GM21423 (cell line): ENCODE results near the gene IQUB.
"Not testable (repeated sequence)": the region's sequence is repeated elsewhere in the genome, so short reads cannot be mapped to it uniquely, and the experiment has no call there.

ENCODE experiments used
- ATAC-seq: cut with Tn5 transposase; IDR thresholded peaks from one replicate; pipeline ENCODE4 v1.9.1; 2021; ENCODE audit warnings: mild to moderate bottlenecking, moderate library complexity; ENCODE audit not compliant: unreplicated experiment

Gene IQUB

DNA sequence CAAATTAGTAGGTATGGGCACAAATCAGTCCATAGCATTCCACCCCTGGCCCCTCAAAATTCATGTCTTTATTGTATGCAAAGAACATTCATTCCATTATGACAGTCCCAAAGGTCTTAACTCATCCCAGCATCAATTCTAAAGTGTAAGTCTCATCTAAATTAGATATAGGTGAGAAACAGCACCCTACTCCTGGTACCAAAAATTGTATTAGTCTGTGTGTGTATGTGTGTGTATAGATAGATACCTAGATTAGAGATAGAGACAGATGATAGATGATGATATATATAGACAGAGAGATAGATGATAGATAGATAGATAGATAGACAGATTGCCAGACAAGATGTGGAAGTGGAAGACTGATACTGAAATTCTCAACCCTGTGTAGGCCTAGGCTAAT, 109.9 kb downstream of the IQUB start:
- ATAC-seq, result no peak

DNA sequence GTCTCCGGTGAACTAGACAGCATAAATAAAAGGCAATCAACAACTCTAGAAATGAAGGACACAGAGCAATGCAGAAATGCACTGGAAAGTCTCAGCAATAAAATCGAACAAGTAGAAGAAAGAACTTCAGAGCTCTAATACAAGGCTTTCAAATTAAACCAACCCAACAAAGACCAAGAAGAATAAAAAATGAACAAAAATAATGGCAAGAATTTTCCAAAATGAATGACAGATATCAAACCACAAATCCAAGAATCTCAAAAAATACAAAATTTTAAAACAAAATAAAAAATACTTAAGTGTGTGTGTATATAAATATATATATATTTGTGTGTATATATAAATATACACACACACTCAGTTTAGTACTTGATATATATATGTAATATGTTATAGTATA, 110.8 kb downstream of the IQUB start:
- no peak for ATAC-seq

DNA sequence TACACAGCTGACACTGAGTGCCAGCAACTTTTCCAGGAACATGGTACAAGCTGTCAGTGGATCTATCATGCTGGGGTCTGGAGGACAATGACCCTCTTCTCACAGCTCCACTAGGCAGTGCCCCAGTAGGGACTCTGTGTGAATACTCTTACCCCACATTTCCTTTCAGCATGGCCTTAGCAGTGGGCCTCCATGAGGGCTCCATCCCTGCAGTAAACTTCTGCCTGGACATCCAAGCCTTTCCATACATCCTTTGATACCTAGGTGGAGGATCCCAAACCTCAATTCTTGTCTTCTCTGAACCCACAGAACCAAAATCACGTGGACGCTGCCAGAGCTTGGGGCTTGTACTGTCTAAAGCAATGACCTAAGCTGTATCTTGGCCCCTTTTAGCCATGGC, 116.8 kb downstream of the IQUB start:
- ATAC-seq, result no peak

DNA sequence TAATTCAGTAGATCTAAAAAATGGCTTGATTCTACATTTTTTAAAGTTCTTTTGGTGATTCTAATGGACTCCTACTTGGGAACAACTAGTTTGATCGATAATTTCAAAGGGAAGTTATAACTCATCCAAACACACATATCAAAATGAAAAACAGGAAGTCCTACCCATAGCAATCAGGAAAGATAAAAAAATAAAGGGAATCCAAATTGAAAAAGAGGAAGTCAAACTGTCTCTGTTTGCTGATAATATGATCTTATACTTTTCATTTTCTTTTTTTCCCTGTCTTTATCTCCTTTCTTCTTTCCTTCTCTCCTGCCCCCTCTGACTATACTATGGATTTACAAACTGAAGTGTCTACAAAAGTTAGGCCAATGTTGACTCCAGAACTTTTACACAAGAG, 118.8 kb downstream of the IQUB start:
- ATAC-seq, result no peak

DNA sequence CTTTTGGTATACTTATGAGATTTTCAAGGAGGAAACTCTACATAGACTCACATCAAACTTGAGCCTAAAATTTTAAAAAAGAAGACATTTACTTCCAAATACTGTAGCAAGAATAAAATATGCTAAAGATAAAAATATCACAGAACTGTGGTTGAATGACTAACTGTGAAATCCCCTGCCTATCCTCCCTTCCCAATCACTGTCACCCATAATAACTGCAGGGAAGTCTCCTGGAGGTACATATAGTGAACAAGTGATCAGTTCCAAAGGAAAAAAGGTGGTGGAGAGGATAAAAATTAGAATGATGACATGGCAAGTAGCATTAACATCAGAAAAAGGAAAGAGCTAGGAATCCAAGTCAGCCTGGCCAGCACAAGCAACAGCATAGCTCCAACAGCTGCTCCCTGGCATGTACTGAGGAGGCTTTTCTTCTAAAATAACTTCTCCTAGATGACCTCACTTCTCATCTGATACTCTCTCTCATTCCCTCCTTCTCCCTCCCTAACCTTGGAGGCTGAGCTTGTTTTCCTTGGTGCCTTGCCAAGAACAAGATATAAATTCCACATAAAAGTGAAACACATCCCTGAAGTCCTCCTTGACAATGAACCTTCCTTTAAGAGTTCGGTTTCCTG, 124.0 kb downstream of the IQUB start:
- ATAC-seq, result no peak

DNA sequence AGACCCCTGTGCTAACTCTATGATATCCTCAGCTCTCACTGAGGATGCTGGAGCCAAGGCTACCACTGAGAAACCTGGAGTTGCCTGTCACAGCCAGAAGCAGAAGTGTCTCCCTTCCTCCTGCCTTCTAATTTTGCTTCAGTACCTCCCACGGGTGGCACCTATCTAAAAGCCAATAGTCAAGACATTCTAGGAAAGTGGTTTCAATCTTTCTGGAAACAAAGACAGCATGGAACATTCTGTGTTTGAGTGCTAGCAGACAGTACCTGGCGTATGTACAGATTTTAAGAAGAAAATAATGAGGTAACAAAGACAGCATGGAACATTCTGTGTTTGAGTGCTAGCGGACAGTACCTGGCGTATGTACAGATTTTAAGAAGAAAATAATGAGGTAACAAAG, 126.4 kb downstream of the IQUB start:
- ATAC-seq, result not testable (repeated sequence)
